Measurements from ENCODE around the gene KMT2C. TPM values are rescaled to one million over a fixed set of nuclear protein-coding genes. Genes with fewer than 3 reads are reported as not detected.
"Not testable (repeated sequence)": the region's sequence is repeated elsewhere in the genome, so short reads cannot be mapped to it uniquely, and the experiment has no call there.

The KMT2C gene
- total RNA-seq, 3 donors from 2014 or later (not counting 1 experiment from before 2014, with no cell fraction given): 159 to 177 (median 167) TPM

GRCh38 chr7:152479595-152479994 is 43.8 kb upstream of the KMT2C start:
- 100% methylated on average over 1 of the region's 1 CpG for WGBS (ENCODE audit: insufficient coverage)
- no peaks in the 10 kb centered on the region for H3K4me1 Mint-ChIP-seq

GRCh38 chr7:152478140-152478539 is 42.3 kb upstream of the KMT2C start:
- intact Hi-C loops (cut with micrococcal nuclease): no loop called here
- no peaks in the 10 kb centered on the region for H3K9me3 ChIP-seq (ENCODE audit: control insufficient read depth, insufficient read depth, low read length)
- H3K27ac ChIP-seq (ENCODE audit: low read length): no peak overlapping the region
- H3K27me3 ChIP-seq (ENCODE audit: control insufficient read depth, insufficient read depth, low read length): no peaks in the 10 kb centered on the region
- no peak for TF ChIP-seq CTCF (IDR thresholded peaks at IDR 0.05)
- ATAC-seq (no peak), DNase-seq (no peak)
- no peaks in the 10 kb centered on the region for H3K4me1 Mint-ChIP-seq
- H3K36me3 Mint-ChIP-seq: no peaks in the 10 kb centered on the region
- H3K27me3 Mint-ChIP-seq (ENCODE audit: low read depth in 2 of 2): no peaks in the 10 kb centered on the region
- no peaks in the 10 kb centered on the region for H3K9me3 Mint-ChIP-seq
- H3K4me3 Mint-ChIP-seq: no peak overlapping the region
- WGBS (ENCODE audit: insufficient coverage): 97% methylated on average over 2 of the region's 2 CpGs
- H3K4me1 ChIP-seq (ENCODE audit: control insufficient read depth, insufficient read depth, low read length): no peaks in the 10 kb centered on the region
- H3K4me3 ChIP-seq (ENCODE audit: low read length): no peak overlapping the region
- no peak overlapping the region for H3K27ac Mint-ChIP-seq
- H3K36me3 ChIP-seq (ENCODE audit: control insufficient read depth, insufficient read depth, low read length): no peaks in the 10 kb centered on the region

More at GRCh38 chr7:152479595-152479994, 43.8 kb upstream of the KMT2C start:
- H3K27me3 ChIP-seq (ENCODE audit: control insufficient read depth, insufficient read depth, low read length): no peaks in the 10 kb centered on the region
- H3K27ac ChIP-seq (ENCODE audit: low read length): no peak overlapping the region
- H3K36me3 ChIP-seq (ENCODE audit: control insufficient read depth, insufficient read depth, low read length): no peaks in the 10 kb centered on the region
- TF ChIP-seq CTCF (IDR thresholded peaks at IDR 0.05): no peak
- no peaks in the 10 kb centered on the region for H3K36me3 Mint-ChIP-seq
- H3K27me3 Mint-ChIP-seq (ENCODE audit: low read depth in 2 of 2): no peaks in the 10 kb centered on the region
- intact Hi-C loops (cut with micrococcal nuclease): no loop called here
- no peak overlapping the region for H3K4me3 Mint-ChIP-seq
- H3K27ac Mint-ChIP-seq: no peak overlapping the region
- no peak for ATAC-seq
- H3K9me3 Mint-ChIP-seq: no peaks in the 10 kb centered on the region
- DNase-seq: no peak
- H3K9me3 ChIP-seq (ENCODE audit: control insufficient read depth, insufficient read depth, low read length): no peaks in the 10 kb centered on the region
- no peak overlapping the region for H3K4me3 ChIP-seq (ENCODE audit: low read length)
- H3K4me1 ChIP-seq (ENCODE audit: control insufficient read depth, insufficient read depth, low read length): no peaks in the 10 kb centered on the region

- Mint-ChIP-seq H3K27me3 (ENCODE audit: low read depth in 2 of 2) (no peaks in the 10 kb centered on the region), H3K27ac (no peak overlapping the region), H3K4me3 (no peak overlapping the region), H3K4me1 (no peaks in the 10 kb centered on the region), H3K36me3 (no peaks in the 10 kb centered on the region), H3K9me3 (no peaks in the 10 kb centered on the region)
- no peak for DNase-seq
- Histone ChIP-seq H3K27ac (ENCODE audit: low read length) (no peak overlapping the region), H3K4me1 (ENCODE audit: control insufficient read depth, insufficient read depth, low read length) (no peaks in the 10 kb centered on the region), H3K27me3 (ENCODE audit: control insufficient read depth, insufficient read depth, low read length) (no peaks in the 10 kb centered on the region), H3K4me3 (ENCODE audit: low read length) (no peak overlapping the region), H3K9me3 (ENCODE audit: control insufficient read depth, insufficient read depth, low read length) (no peaks in the 10 kb centered on the region), H3K36me3 (ENCODE audit: control insufficient read depth, insufficient read depth, low read length) (no peaks in the 10 kb centered on the region)
- TF ChIP-seq CTCF (IDR thresholded peaks at IDR 0.05): no peak
- 94% methylated on average over 2 of the region's 2 CpGs for WGBS (ENCODE audit: insufficient coverage)
- intact Hi-C loops (cut with micrococcal nuclease): no loop called here
- no peak for ATAC-seq
These were observed 41.3 kb upstream of the KMT2C start for GRCh38 chr7:152477079-152477478.

- Histone ChIP-seq H3K9me3 (ENCODE audit: control insufficient read depth, insufficient read depth, low read length) (peaks cover 2% of the 10 kb centered on the region), H3K4me3 (ENCODE audit: low read length) (no peak overlapping the region), H3K4me1 (ENCODE audit: control insufficient read depth, insufficient read depth, low read length) (no peaks in the 10 kb centered on the region), H3K27me3 (ENCODE audit: control insufficient read depth, insufficient read depth, low read length) (no peaks in the 10 kb centered on the region), H3K36me3 (ENCODE audit: control insufficient read depth, insufficient read depth, low read length) (no peaks in the 10 kb centered on the region), H3K27ac (ENCODE audit: low read length) (no peak overlapping the region)
- no peak for ATAC-seq
- 93% methylated on average over 3 of the region's 3 CpGs for WGBS (ENCODE audit: insufficient coverage)
- Mint-ChIP-seq H3K36me3 (no peaks in the 10 kb centered on the region), H3K4me3 (no peak overlapping the region), H3K9me3 (no peaks in the 10 kb centered on the region), H3K27ac (no peak overlapping the region), H3K4me1 (no peaks in the 10 kb centered on the region), H3K27me3 (ENCODE audit: low read depth in 2 of 2) (no peaks in the 10 kb centered on the region)
- no peak for DNase-seq
- no peak for TF ChIP-seq CTCF (IDR thresholded peaks at IDR 0.05)
- intact Hi-C loops (cut with micrococcal nuclease): no loop called here
These were observed 40.7 kb upstream of the KMT2C start for GRCh38 chr7:152476551-152476950.

- H3K27ac Mint-ChIP-seq; H3K4me1 ChIP-seq (ENCODE audit: control insufficient read depth, insufficient read depth, low read length); H3K27ac ChIP-seq (ENCODE audit: low read length); H3K36me3 ChIP-seq (ENCODE audit: control insufficient read depth, insufficient read depth, low read length); intact Hi-C loops (cut with micrococcal nuclease); DNase-seq; H3K9me3 ChIP-seq (ENCODE audit: control insufficient read depth, insufficient read depth, low read length); H3K27me3 Mint-ChIP-seq (ENCODE audit: low read depth in 2 of 2); H3K36me3 Mint-ChIP-seq; ATAC-seq; H3K4me1 Mint-ChIP-seq; H3K9me3 Mint-ChIP-seq; H3K27me3 ChIP-seq (ENCODE audit: control insufficient read depth, insufficient read depth, low read length); H3K4me3 Mint-ChIP-seq; H3K4me3 ChIP-seq (ENCODE audit: low read length): not testable (repeated sequence)
- WGBS (ENCODE audit: insufficient coverage): 96% methylated on average over 8 of the region's 8 CpGs
These were observed 35.3 kb upstream of the KMT2C start for GRCh38 chr7:152471023-152471620.

Data from natural killer cell (primary cell).